Thyroid gland (tissue), 4 donors: ENCODE results near the gene KIAA0232.

Experiments
- CTCF ChIP-seq, 6 experiments: fragments of 200-600 bp in 3 of 6; fragments of 450-650 bp in 3 of 6; sonication (generic) in 3 of 6; IDR thresholded peaks; one replicate each; pipeline ENCODE4 v1.5.1; 2016 to 2019; ENCODE audit warnings: antibody characterized with exemption in 6 of 6, mild to moderate bottlenecking in 2 of 6, inconsistent platforms in 1 of 6, moderate library complexity in 1 of 6
- POLR2A ChIP-seq, 2 donors: fragments of 450-650 bp; IDR thresholded peaks; one replicate each; pipeline ENCODE4 v1.6.1; 2017; ENCODE audit warnings: antibody characterized with exemption in 2 of 2, mild to moderate bottlenecking in 2 of 2, moderate library complexity in 1 of 2

- no peak for TF ChIP-seq POLR2A (IDR thresholded peaks at IDR 0.05)
- TF ChIP-seq CTCF (IDR thresholded peaks at IDR 0.05): no peak
Observed at GRCh38 chr4:6824772-6825402, 42.4 kb downstream of the KIAA0232 start.
